Measurements from ENCODE around the gene RPS21. TPM values are rescaled to one million over a fixed set of nuclear protein-coding genes. Genes with fewer than 3 reads are reported as not detected.

RPS21 gene
- total RNA-seq, 6 donors from 2014 or later: 94.6 to 1,381 (median 998) TPM

- H3K27ac ChIP-seq: peak overlapping the region; percentile 91 to 98 (median 94)
- WGBS, 2 donors: 73% methylated on average over 2 of the region's 11 CpGs; no CpG with 5 or more reads in 1 of the 2 donors
- no peaks in the 10 kb centered on the region for H3K27me3 ChIP-seq
- H3K9me3 ChIP-seq: no peaks in the 10 kb centered on the region
- TF ChIP-seq POLR2AphosphoS5 (IDR thresholded peaks at IDR 0.05): no peak
- TF ChIP-seq POLR2A (IDR thresholded peaks at IDR 0.05): no peak
- TF ChIP-seq EP300 (IDR thresholded peaks at IDR 0.05): no peak
- TF ChIP-seq CTCF (IDR thresholded peaks at IDR 0.05): no peak
- peaks cover 4 to 48% (median 21%) of the 10 kb centered on the region in 4 donors for H3K36me3 ChIP-seq
- ATAC-seq (ENCODE audit: low FRiP score in 2 of 2): no peak
- peaks cover 59 to 78% (median 76%) of the 10 kb centered on the region in 4 donors for H3K4me1 ChIP-seq
- DNase-seq: peak in 1 of 2 donors; percentile 76
- peak overlapping the region in 1 of 4 donors; percentile 31 for H3K4me3 ChIP-seq
Measured at GRCh38 chr20:62355516-62355877, 31.4 kb upstream of the RPS21 start.

- WGBS, 2 donors: 53 to 56% methylated on average over 14 to 29 of the region's 29 CpGs
- Histone ChIP-seq H3K4me3 (peak overlapping the region in 2 of 4 donors; percentile 26 to 31), H3K4me1 (peaks cover 64 to 82% (median 77%) of the 10 kb centered on the region in 4 donors), H3K9me3 (no peaks in the 10 kb centered on the region), H3K27me3 (no peaks in the 10 kb centered on the region), H3K36me3 (peaks cover under 1 to 42% (median 15%) of the 10 kb centered on the region in 4 donors), H3K27ac (peak overlapping the region; percentile 91 to 98 (median 94))
- peak in 1 of 2 donors; percentile 74 for DNase-seq
- no peak for TF ChIP-seq EP300 (IDR thresholded peaks at IDR 0.05)
- TF ChIP-seq POLR2A (IDR thresholded peaks at IDR 0.05): no peak
- TF ChIP-seq POLR2AphosphoS5 (IDR thresholded peaks at IDR 0.05): peak in 1 of 2 donors; percentile 22
- no peak for TF ChIP-seq CTCF (IDR thresholded peaks at IDR 0.05)
- ATAC-seq (ENCODE audit: low FRiP score in 2 of 2): no peak
Measured at GRCh38 chr20:62355878-62356588, 30.9 kb upstream of the RPS21 start.

- Histone ChIP-seq H3K4me3 (peak overlapping the region in 2 of 4 donors; percentile 26 to 31), H3K27ac (peak overlapping the region; percentile 91 to 98 (median 94)), H3K27me3 (no peaks in the 10 kb centered on the region), H3K9me3 (no peaks in the 10 kb centered on the region), H3K36me3 (peaks cover 0 to 38% (median 9%) of the 10 kb centered on the region in 4 donors), H3K4me1 (peaks cover 71 to 89% (median 83%) of the 10 kb centered on the region in 4 donors)
- WGBS, 2 donors: 42 to 45% methylated on average over 9 to 14 of the region's 17 CpGs
- no peak for ATAC-seq (ENCODE audit: low FRiP score in 2 of 2)
- peak in 1 of 2 donors; percentile 51 for DNase-seq
- TF ChIP-seq EP300 (IDR thresholded peaks at IDR 0.05) (no peak), POLR2A (IDR thresholded peaks at IDR 0.05) (no peak), CTCF (IDR thresholded peaks at IDR 0.05) (no peak), POLR2AphosphoS5 (IDR thresholded peaks at IDR 0.05) (no peak)
Measured at GRCh38 chr20:62356589-62357186, 30.2 kb upstream of the RPS21 start.

- ATAC-seq (ENCODE audit: low FRiP score in 2 of 2) (peak; percentile 1 to 8), DNase-seq (peak; percentile 60 to 80)
- H3K36me3 ChIP-seq: peaks cover 0 to 38% (median 3%) of the 10 kb centered on the region in 4 donors
- WGBS, 2 donors: 24% methylated on average over 13 of the region's 25 CpGs; no CpG with 5 or more reads in 1 of the 2 donors
- no peaks in the 10 kb centered on the region for H3K27me3 ChIP-seq
- peak in 1 of 4 donors; percentile 11 for TF ChIP-seq POLR2A (IDR thresholded peaks at IDR 0.05)
- TF ChIP-seq CTCF (IDR thresholded peaks at IDR 0.05): no peak
- peak in 2 of 4 donors; percentile 79 to 82 for TF ChIP-seq EP300 (IDR thresholded peaks at IDR 0.05)
- peak; percentile 76 to 83 for TF ChIP-seq POLR2AphosphoS5 (IDR thresholded peaks at IDR 0.05)
- H3K9me3 ChIP-seq: no peaks in the 10 kb centered on the region
- peaks cover 76 to 93% (median 88%) of the 10 kb centered on the region in 4 donors for H3K4me1 ChIP-seq
- peak overlapping the region in 2 of 4 donors; percentile 26 to 31 for H3K4me3 ChIP-seq
- H3K27ac ChIP-seq: peak overlapping the region; percentile 91 to 98 (median 94)
Measured at GRCh38 chr20:62357187-62357667, 29.7 kb upstream of the RPS21 start.
